Panc1 (cell line): ENCODE results near the gene RNFT1. TPM values are rescaled to one million over a fixed set of nuclear protein-coding genes. Genes with fewer than 3 reads are reported as not detected.
"Not testable (repeated sequence)": the region's sequence is repeated elsewhere in the genome, so short reads cannot be mapped to it uniquely, and the experiment has no call there.

Source experiments
- ATAC-seq: fragments of 200-7000 bp; cut with Tn5 transposase; 2 replicates; pipeline ENCODE4 v1.9.1; 2020; ENCODE audit warnings: mild to moderate bottlenecking, moderate library complexity
- BruUV-seq: library from RNA; stranded (reverse); fragments of 400-500 nt; replicated peaks from 2 replicates; lab custom pipeline; 2021; lab: Mats Ljungman, UMichigan
- CTCF ChIA-PET: fragments of 300-600 bp; sonication (Branson Sonifier 250); formaldehyde crosslinking; loops from one replicate; lab custom pipeline; 2022; ENCODE audit warnings: antibody characterized with exemption; lab: Charles Lee
- POLR2A ChIA-PET: fragments of 300-600 bp; sonication (Branson Sonifier 250); formaldehyde crosslinking; loops from one replicate; lab custom pipeline; 2022; ENCODE audit warnings: antibody characterized with exemption; lab: Charles Lee
- DNase-seq: peaks from one replicate; pipeline ENCODE4 v3.0.0-alpha.2; 2010; ENCODE audit warnings: low read depth, low spot score
- H3K27ac ChIP-seq: 2 replicates; pipeline ENCODE4 v1.5.1; 2011; ENCODE audit warnings: mild to moderate bottlenecking, low read length, inconsistent platforms
- H3K27me3 ChIP-seq: fragments of 200-500 bp; sonication (Bioruptor generic); 2 replicates; pipeline ENCODE4 v1.6.0; 2014; ENCODE audit warnings: low read length, inconsistent platforms; ENCODE audit not compliant: control insufficient read depth, insufficient read depth
- H3K36me3 ChIP-seq: fragments of 200-500 bp; sonication (Bioruptor generic); 2 replicates; pipeline ENCODE4 v1.5.1; 2014; ENCODE audit warnings: inconsistent platforms, mild to moderate bottlenecking, low read length, moderate library complexity; ENCODE audit not compliant: control insufficient read depth, insufficient read depth
- H3K4me1 ChIP-seq: 2 replicates; pipeline ENCODE4 v1.5.1; 2011; ENCODE audit warnings: inconsistent platforms, mild to moderate bottlenecking, low read length, moderate library complexity; ENCODE audit not compliant: control insufficient read depth, insufficient read depth
- H3K4me3 ChIP-seq, 2 experiments: 2 replicates each; pipeline ENCODE4 v1.5.1; 2011 to 2012; ENCODE audit warnings: low read depth in 2 of 2, low read length in 2 of 2, mild to moderate bottlenecking in 2 of 2, inconsistent platforms in 1 of 2, moderate library complexity in 1 of 2
- H3K9me3 ChIP-seq: fragments of 200-500 bp; sonication (Bioruptor generic); 2 replicates; pipeline ENCODE4 v1.5.1; 2014; ENCODE audit warnings: low read depth, mild to moderate bottlenecking, inconsistent platforms, low read length, moderate library complexity; ENCODE audit not compliant: control insufficient read depth, insufficient read depth
- CTCF ChIP-seq: fragments of 450-650 bp; IDR thresholded peaks from 2 replicates; pipeline ENCODE4 v1.5.1; 2017; ENCODE audit warnings: mild to moderate bottlenecking
- POLR2AphosphoS5 ChIP-seq: IDR thresholded peaks from 2 replicates; pipeline ENCODE4 v1.6.1; 2012; ENCODE audit warnings: mild to moderate bottlenecking, low read depth, low read length, moderate library complexity
- REST ChIP-seq, 2 experiments: IDR thresholded peaks; 2 replicates each; pipeline ENCODE4 v1.6.1; 2011 to 2012; ENCODE audit warnings: low read depth in 2 of 2, control low read depth in 1 of 2, low read length in 1 of 2, mild to moderate bottlenecking in 1 of 2, moderate library complexity in 1 of 2; ENCODE audit not compliant: insufficient read depth in 1 of 2
- SIN3A ChIP-seq: IDR thresholded peaks from 2 replicates; pipeline ENCODE4 v1.6.1; 2012; ENCODE audit warnings: low read depth, mild to moderate bottlenecking, low read length, moderate library complexity, borderline replicate concordance; ENCODE audit not compliant: insufficient read depth
- TCF7L2 ChIP-seq: IDR thresholded peaks from 2 replicates; pipeline ENCODE4 v1.6.1; 2011; ENCODE audit warnings: mild to moderate bottlenecking, low read depth, low read length, inconsistent platforms
- in situ Hi-C: cut with HindIII; loops from 2 replicates; pipeline ENCODE4 v1.10.0; 2016; ENCODE audit warnings: low sequenced_read_pairs, low pct_unique_long_range_greater_than_20kb
- intact Hi-C: fragments of 100-400 bp; cut with micrococcal nuclease; formaldehyde crosslinking; loops from one replicate; pipeline ENCODE4 v1.10.0; 2022; ENCODE audit not compliant: unreplicated experiment
- total RNA-seq: library from RNA; stranded (reverse); gene quantifications from one replicate; pipeline ENCODE4 v1.2.1, GENCODE V29; 2021; ENCODE audit not compliant: unreplicated experiment

The RNFT1 gene
- total RNA-seq, 1 experiment from 2014 or later, result 11.7 TPM

DNA sequence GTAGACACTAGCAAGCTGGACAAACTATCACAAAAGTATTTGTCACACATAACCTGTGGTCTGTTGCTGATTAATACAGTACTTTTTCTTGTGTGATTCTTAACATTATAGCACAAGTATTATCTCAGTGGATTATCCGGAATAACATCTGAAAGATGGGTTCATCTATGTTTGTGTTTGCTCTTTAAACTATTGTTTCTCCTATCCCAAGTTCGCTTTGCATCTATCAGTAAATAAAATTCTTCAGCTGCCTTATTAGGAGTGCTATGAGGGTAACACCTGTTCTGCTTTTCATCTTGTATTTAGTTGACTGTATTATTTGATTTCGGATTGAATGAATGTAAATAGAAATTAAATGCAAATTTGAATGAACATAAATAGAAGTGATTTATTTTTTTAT, 14.5 kb downstream of the RNFT1 start:
- peaks cover 2% of the 10 kb centered on the region; the same call in 1 of the 2 replicates for H3K36me3 ChIP-seq
- in situ Hi-C loops, result no loop called here
- POLR2A ChIA-PET, result no interaction called here

DNA sequence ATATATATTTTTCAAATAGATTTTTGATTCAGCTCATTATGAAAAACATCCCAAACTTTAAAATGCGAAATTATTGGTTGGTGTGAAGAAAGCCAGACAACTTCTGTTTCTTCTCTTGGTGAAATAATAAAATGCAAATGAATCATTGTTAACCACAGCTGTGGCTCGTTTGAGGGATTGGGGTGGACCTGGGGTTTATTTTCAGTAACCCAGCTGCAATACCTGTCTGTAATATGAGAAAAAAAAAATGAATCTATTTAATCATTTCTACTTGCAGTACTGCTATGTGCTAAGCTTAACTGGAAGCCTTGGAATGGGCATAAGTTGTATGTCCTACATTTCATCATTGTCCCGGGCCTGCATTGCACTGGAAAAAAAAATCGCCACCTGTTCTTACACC, 17.2 kb downstream of the RNFT1 start:
- H3K9me3 ChIP-seq, POLR2A ChIA-PET, ATAC-seq, H3K27ac ChIP-seq, H3K4me3 ChIP-seq, intact Hi-C loops, DNase-seq, CTCF ChIA-PET, BruUV-seq, H3K4me1 ChIP-seq, H3K36me3 ChIP-seq, H3K27me3 ChIP-seq, in situ Hi-C loops: not testable (repeated sequence)

More for the DNA sequence above, 14.5 kb downstream of the RNFT1 start:
- no peaks in the 10 kb centered on the region for H3K4me1 ChIP-seq
- no peak overlapping the region for H3K27ac ChIP-seq
- DNase-seq (no peak), ATAC-seq (no peak)
- no peaks in the 10 kb centered on the region for H3K27me3 ChIP-seq
- intact Hi-C loops, result no loop called here
- H3K9me3 ChIP-seq, result no peaks in the 10 kb centered on the region
- H3K4me3 ChIP-seq, result no peak overlapping the region
- no TSS peak for BruUV-seq
- CTCF ChIA-PET, result no interaction called here
- TF ChIP-seq TCF7L2 (no peak), REST (IDR thresholded peaks at IDR 0.05; ENCODE audit: insufficient read depth in 1 of 2, low read depth in 2 of 2, low read length in 1 of 2) (no peak), POLR2AphosphoS5 (no peak), SIN3A (no peak), CTCF (no peak)

DNA sequence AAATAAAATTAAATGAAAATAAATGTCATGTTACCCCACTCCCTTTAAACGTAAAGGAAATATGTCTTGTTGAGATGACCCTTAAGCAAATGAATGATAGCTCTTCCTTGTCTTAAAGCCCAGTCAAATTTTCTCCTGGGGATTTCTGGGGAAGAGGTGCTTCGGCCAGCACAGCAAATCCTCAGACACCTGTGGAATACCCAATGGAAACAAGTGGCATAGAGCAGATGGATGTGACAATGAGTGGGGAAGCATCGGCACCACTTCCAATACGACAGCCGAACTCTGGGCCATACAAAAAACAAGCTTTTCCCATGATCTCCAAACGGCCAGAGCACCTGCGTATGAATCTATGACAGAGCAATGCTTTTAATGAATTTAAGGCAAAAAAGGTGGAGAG, 18.1 kb downstream of the RNFT1 start:
- BruUV-seq, H3K27me3 ChIP-seq, POLR2A ChIA-PET, intact Hi-C loops, DNase-seq, ATAC-seq, H3K4me1 ChIP-seq, H3K27ac ChIP-seq, H3K36me3 ChIP-seq, H3K9me3 ChIP-seq, in situ Hi-C loops, H3K4me3 ChIP-seq, CTCF ChIA-PET: not testable (repeated sequence)
